Calu3 (cell line): ENCODE data around the gene NR3C1. TPM values are rescaled to one million over a fixed set of nuclear protein-coding genes. Genes with fewer than 3 reads are reported as not detected.

Experiments
- BruUV-seq: library from RNA; stranded (reverse); fragments of 400-500 nt; replicated peaks from 2 replicates; lab custom pipeline; 2021; lab: Mats Ljungman, UMichigan
- CTCF ChIA-PET: fragments of 300-600 bp; sonication (Branson Sonifier 250); formaldehyde crosslinking; loops from one replicate; lab custom pipeline; 2022; ENCODE audit warnings: antibody characterized with exemption; lab: Charles Lee
- DNase-seq: peaks from one replicate; pipeline ENCODE4 v3.0.0; 2022
- H3K27ac Mint-ChIP-seq: one replicate; pipeline ENCODE4 v1.8.0; 2022; ENCODE audit warnings: mixed read lengths; ENCODE audit not compliant: unreplicated experiment
- H3K27me3 Mint-ChIP-seq: one replicate; pipeline ENCODE4 v1.8.0; 2022; ENCODE audit warnings: mixed read lengths; ENCODE audit not compliant: unreplicated experiment
- H3K36me3 Mint-ChIP-seq: one replicate; pipeline ENCODE4 v1.8.0; 2022; ENCODE audit warnings: mild to moderate bottlenecking, moderate library complexity, mixed read lengths; ENCODE audit not compliant: insufficient read depth, unreplicated experiment
- H3K4me1 Mint-ChIP-seq: one replicate; pipeline ENCODE4 v1.8.0; 2022; ENCODE audit warnings: mild to moderate bottlenecking, low read depth, mixed read lengths; ENCODE audit not compliant: unreplicated experiment
- H3K4me3 Mint-ChIP-seq: one replicate; pipeline ENCODE4 v1.8.0; 2022; ENCODE audit warnings: mild to moderate bottlenecking, low read depth, moderate library complexity, mixed read lengths; ENCODE audit not compliant: unreplicated experiment
- H3K9me3 Mint-ChIP-seq: one replicate; pipeline ENCODE4 v1.8.0; 2022; ENCODE audit warnings: low read depth, mixed read lengths; ENCODE audit not compliant: unreplicated experiment
- CTCF ChIP-seq: fragments of 200-600 bp; IDR thresholded peaks from one replicate; pipeline ENCODE4 v1.8.0; 2022; ENCODE audit warnings: antibody characterized with exemption; ENCODE audit not compliant: unreplicated experiment
- intact Hi-C: fragments of 100-400 bp; cut with micrococcal nuclease; formaldehyde crosslinking; loops from one replicate; pipeline ENCODE4 v1.10.0; 2022; ENCODE audit not compliant: unreplicated experiment
- total RNA-seq: library from RNA; stranded (reverse); gene quantifications from 2 replicates; pipeline ENCODE4 v1.2.3, GENCODE V29; 2022

NR3C1 gene
- total RNA-seq, 1 experiment from 2014 or later: 63.1 TPM

- no peak for DNase-seq
- H3K4me3 Mint-ChIP-seq: no peak overlapping the region
- no peak for TF ChIP-seq CTCF
- peaks cover 3% of the 10 kb centered on the region for H3K36me3 Mint-ChIP-seq
- peaks cover 11% of the 10 kb centered on the region for H3K4me1 Mint-ChIP-seq
- no peaks in the 10 kb centered on the region for H3K9me3 Mint-ChIP-seq
- CTCF ChIA-PET: interaction anchor here (0.5 kb wide), 1 partner anchor 714 kb away, joined by 3 read pairs; no protein-coding TSS in a partner anchor
- no peaks in the 10 kb centered on the region for H3K27me3 Mint-ChIP-seq
- intact Hi-C loops: no loop called here
- no peak overlapping the region for H3K27ac Mint-ChIP-seq
- no TSS peak for BruUV-seq
Observed at GRCh38 chr5:143277536-143277935, 126.0 kb downstream of the NR3C1 start.

- intact Hi-C loops: no loop called here
- Mint-ChIP-seq H3K9me3 (no peaks in the 10 kb centered on the region), H3K27ac (no peak overlapping the region), H3K27me3 (no peaks in the 10 kb centered on the region), H3K4me3 (no peak overlapping the region), H3K4me1 (peaks cover 11% of the 10 kb centered on the region), H3K36me3 (peaks cover 3% of the 10 kb centered on the region)
- no TSS peak for BruUV-seq
- no peak for TF ChIP-seq CTCF
- DNase-seq: no peak
- CTCF ChIA-PET: no interaction called here
Observed at GRCh38 chr5:143275512-143276363, 127.7 kb downstream of the NR3C1 start.

- BruUV-seq: no TSS peak
- TF ChIP-seq CTCF: no peak
- Mint-ChIP-seq H3K4me3 (no peak overlapping the region), H3K27me3 (no peaks in the 10 kb centered on the region), H3K27ac (no peak overlapping the region), H3K36me3 (no peaks in the 10 kb centered on the region), H3K9me3 (no peaks in the 10 kb centered on the region), H3K4me1 (peaks cover 7% of the 10 kb centered on the region)
- CTCF ChIA-PET: interaction anchor here (0.7 kb wide), 1 partner anchor 9 kb away, joined by 3 read pairs; no protein-coding TSS in a partner anchor
- intact Hi-C loops: no loop called here
- DNase-seq: no peak
Observed at GRCh38 chr5:143274952-143275351, 128.5 kb downstream of the NR3C1 start.

GRCh38 chr5:143271431-143271830 is 132.1 kb downstream of the NR3C1 start:
- BruUV-seq: no TSS peak
- no peak overlapping the region for H3K27ac Mint-ChIP-seq
- H3K4me3 Mint-ChIP-seq: no peak overlapping the region
- intact Hi-C loops: no loop called here
- H3K4me1 Mint-ChIP-seq: no peaks in the 10 kb centered on the region
- CTCF ChIA-PET: interaction anchor here (0.6 kb wide), 1 partner anchor 111 kb away, joined by 4 read pairs; no protein-coding TSS in a partner anchor
- H3K36me3 Mint-ChIP-seq: no peaks in the 10 kb centered on the region
- H3K9me3 Mint-ChIP-seq: peaks cover 5% of the 10 kb centered on the region
- H3K27me3 Mint-ChIP-seq: no peaks in the 10 kb centered on the region
- DNase-seq: no peak
- no peak for TF ChIP-seq CTCF
